Activated naive CD4-positive, alpha-beta T cell treated with anti-CD3 and anti-CD28 coated beads, Interleukin-2, amount 50 U/mL, for 72 hours (primary cell): Measurements from ENCODE around the gene FAM117B. TPM values are rescaled to one million over a fixed set of nuclear protein-coding genes. Genes with fewer than 3 reads are reported as not detected.
"Not testable (repeated sequence)": the region's sequence is repeated elsewhere in the genome, so short reads cannot be mapped to it uniquely, and the experiment has no call there.

Experiments
- ATAC-seq, 2 donors: fragments of 150-1000 bp; cut with Tn5 transposase; 2 replicates each; pipeline ENCODE4 v1.10.0; 2021; ENCODE audit warnings: mild to moderate bottlenecking in 2 of 2, moderate library complexity in 2 of 2
- DNase-seq, 2 donors: peaks; one replicate each; pipeline ENCODE4 v3.0.0; 2021 to 2022; ENCODE audit warnings: low spot score in 2 of 2
- H3K27ac Mint-ChIP-seq, 2 donors: one replicate each; pipeline ENCODE4 v1.8.0; 2022; ENCODE audit warnings: mild to moderate bottlenecking in 2 of 2, mixed read lengths in 2 of 2
- H3K36me3 Mint-ChIP-seq, 2 donors: one replicate each; pipeline ENCODE4 v1.8.0; 2022; ENCODE audit warnings: mixed read lengths in 2 of 2
- H3K9me3 Mint-ChIP-seq, 2 donors: one replicate each; pipeline ENCODE4 v1.8.0; 2022; ENCODE audit warnings: mixed read lengths in 2 of 2
- total RNA-seq, 2 donors: library from RNA; stranded (reverse); gene quantifications; one replicate each; pipeline ENCODE4 v1.2.3, GENCODE V29; 2022

FAM117B gene
- total RNA-seq, 2 donors from 2014 or later: 17.7 to 23.3 TPM

DNA sequence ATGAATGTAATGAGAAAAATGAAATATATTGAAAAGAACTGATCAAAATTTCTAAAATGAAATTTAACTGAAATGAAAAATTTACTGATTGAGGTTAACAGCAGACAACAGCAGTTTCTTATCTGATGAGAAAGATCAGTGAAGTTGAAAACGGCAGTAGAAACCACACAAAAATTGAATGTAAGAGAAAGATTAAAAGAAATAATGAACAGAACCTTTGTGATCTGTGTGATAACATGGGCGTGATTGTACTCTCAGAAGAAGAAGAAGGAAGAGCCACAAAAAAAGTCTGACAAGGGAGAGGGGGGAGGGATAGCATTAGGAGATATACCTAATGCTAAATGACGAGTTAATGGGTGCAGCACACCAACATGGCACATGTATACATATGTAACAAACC lies 45.2 kb downstream of the FAM117B start:
- DNase-seq (no peak), ATAC-seq (no peak)
- Mint-ChIP-seq H3K27ac (no peak overlapping the region), H3K9me3 (peaks cover 22 to 33% of the 10 kb centered on the region in 2 donors), H3K36me3 (peaks cover 30 to 50% of the 10 kb centered on the region in 2 donors)

DNA sequence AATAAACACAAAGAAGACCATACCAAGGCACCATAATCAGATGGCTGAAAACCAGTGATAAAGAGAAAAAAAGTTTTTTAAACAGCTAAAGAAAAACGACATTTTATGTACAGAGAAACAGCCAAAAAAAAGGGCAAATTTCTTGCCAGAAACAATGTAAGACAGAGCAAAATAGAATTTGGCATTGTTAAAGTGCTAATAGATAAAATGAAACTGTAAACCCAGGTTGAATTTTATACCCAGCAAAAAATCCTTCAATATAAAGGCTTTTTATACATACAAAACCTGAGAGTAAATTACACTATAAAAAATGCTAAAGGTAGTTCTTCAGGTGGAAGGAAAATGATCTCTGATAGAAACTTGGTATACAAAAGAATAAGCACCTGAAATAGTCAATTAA lies 45.7 kb downstream of the FAM117B start:
- Mint-ChIP-seq H3K27ac (peak overlapping the region in 1 of 2 donors; percentile 73), H3K36me3 (peaks cover 30 to 46% of the 10 kb centered on the region in 2 donors), H3K9me3 (peaks cover 19 to 33% of the 10 kb centered on the region in 2 donors)
- DNase-seq (no peak), ATAC-seq (no peak)

DNA sequence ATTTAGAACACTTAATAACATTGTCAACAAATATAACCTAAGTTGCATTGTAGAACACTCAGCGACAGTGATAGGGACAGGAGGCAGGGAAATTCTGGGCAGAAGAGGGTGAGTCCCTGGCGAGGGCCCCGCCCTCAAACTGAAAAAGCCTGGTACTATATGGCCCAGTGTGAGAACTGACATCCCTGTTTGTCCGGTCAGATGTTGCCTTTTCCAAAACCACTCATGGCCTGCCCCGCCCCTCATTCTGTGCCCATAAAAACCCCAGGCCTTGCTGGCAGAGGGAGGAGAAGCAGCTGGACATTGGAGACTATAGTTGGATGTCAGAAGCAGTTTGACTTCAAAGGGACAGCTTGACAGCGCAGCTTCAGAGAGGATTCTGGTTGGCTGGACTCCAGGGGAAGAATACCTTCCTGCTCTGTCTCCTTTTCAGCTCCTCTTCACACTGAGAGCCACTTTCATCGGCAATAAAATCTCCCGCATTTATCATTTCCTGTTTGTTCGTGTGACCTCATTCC lies 47.0 kb downstream of the FAM117B start:
- peaks cover 18 to 33% of the 10 kb centered on the region in 2 donors for H3K9me3 Mint-ChIP-seq
- ATAC-seq: no peak
- peaks cover 30 to 44% of the 10 kb centered on the region in 2 donors for H3K36me3 Mint-ChIP-seq
- H3K27ac Mint-ChIP-seq: peak overlapping the region in 1 of 2 donors; percentile 73
- DNase-seq: no peak

DNA sequence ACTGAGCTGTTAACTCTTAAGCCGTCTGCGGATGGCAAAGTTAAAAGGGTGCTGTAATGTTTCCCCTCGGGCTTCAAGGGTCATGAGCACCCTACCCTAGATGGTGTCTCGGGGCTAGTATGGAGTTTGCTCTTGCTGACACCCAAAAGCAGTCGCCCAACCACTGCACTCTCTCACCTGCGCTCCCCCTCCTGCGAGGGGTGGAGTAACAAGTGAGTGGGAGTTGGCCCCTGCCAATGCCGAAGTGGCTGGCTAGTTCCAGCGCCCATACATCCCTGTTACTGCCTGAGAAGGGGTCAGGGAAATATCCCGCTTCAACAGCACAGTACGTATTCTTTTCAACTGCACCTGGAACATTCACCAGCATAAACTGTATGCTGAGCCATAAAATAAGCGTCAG lies 47.5 kb downstream of the FAM117B start:
- no peak overlapping the region for H3K27ac Mint-ChIP-seq
- peaks cover 30 to 44% of the 10 kb centered on the region in 2 donors for H3K36me3 Mint-ChIP-seq
- H3K9me3 Mint-ChIP-seq: peaks cover 18 to 33% of the 10 kb centered on the region in 2 donors
- ATAC-seq (no peak), DNase-seq (no peak)

DNA sequence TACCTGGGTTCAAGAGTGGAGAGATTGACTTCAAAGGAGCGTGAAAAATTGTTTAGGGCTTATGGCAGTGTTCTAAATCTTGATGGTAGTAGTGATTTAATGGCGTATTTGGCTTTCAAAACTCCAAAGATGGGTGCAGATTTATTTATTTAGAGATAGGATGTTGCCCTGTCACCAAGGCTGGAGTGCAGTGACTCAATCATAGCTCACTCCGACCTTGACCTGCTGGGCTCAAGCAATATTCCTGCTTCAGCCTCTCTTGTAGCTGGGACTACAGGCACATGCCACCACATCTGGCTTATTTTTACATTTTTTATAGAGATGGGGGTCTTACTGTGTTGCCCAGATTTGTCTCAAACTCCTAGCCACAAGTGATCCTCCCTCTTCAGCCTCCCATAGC lies 52.5 kb downstream of the FAM117B start:
- H3K36me3 Mint-ChIP-seq: peaks cover 2% of the 10 kb centered on the region in 2 donors
- DNase-seq (no peak), ATAC-seq (no peak)
- no peak overlapping the region for H3K27ac Mint-ChIP-seq
- no peaks in the 10 kb centered on the region for H3K9me3 Mint-ChIP-seq

DNA sequence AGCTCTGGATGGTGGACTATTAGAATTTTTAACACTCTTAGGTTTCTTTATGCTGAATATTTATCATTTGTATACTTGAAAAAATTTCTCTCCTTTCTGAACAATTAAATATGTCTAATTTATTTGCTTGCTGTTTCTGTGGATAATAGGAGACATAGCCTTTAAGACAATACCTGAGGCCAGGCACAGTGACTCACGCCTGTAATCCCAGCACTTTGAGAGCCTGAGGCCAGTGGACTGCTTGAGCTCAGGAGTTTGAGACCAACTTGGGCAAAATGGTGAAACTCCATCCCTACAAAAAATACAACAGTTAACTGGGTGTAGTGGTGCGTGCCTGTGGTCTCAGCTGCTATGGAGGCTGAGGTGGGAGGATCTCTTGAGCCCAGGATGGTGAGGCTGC lies 54.7 kb downstream of the FAM117B start:
- ATAC-seq (no peak), DNase-seq (no peak)
- H3K36me3 Mint-ChIP-seq: peaks cover 0 to 4% of the 10 kb centered on the region in 2 donors
- peak overlapping the region; percentile 44 to 90 for H3K27ac Mint-ChIP-seq
- H3K9me3 Mint-ChIP-seq: no peaks in the 10 kb centered on the region

DNA sequence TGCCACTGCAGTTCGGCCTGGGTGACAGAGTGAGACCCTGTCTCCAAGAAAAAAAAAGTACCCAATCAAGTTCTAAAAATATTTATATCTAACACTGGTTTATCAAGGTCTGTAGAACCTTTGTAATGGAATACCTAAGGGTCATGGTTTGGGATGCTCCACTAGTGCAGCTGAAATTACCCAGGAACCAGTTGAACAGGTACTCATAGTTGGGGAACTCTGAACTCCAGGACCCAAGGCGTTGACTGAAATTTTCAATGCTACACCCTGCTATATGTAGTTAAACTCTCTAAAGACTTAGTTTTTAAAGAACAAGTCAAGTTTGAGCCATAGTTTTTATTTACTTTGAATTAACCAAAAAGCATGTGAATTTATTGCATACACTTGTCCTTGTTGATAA lies 55.1 kb downstream of the FAM117B start:
- peaks cover 0 to 4% of the 10 kb centered on the region in 2 donors for H3K36me3 Mint-ChIP-seq
- peak overlapping the region; percentile 44 to 90 for H3K27ac Mint-ChIP-seq

DNA sequence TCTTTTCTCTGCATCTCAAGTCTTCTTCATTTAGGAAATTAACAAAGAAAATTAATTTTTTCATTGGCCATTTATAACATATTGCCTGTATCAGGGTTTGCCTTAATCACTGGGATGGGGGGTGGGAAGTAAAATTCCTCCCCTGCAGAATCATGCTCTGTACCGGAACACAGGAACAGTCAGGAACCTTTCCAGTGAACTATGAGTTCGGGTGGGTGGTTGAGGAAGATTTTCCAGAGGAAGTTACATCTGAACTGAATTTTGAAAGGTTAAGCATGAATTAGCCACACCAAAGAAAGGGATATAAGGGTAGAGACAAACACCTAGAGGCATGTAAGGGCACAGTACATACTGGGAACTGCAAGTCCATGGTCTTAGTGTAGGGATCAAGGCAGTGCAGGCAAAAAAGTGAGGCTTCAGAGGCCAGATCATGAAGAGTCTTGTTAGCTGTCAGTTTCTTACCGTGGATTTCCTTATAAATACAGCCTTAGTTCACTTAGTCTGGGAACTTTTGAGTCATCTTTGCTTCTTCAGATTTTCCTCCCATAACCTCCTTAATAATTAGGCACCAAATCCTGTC lies 55.6 kb downstream of the FAM117B start:
- Mint-ChIP-seq H3K9me3 (no peaks in the 10 kb centered on the region), H3K27ac (peak overlapping the region; percentile 44 to 90), H3K36me3 (peaks cover 0 to 4% of the 10 kb centered on the region in 2 donors)
- no peak for DNase-seq
- peak; percentile 54 to 90 for ATAC-seq

More for the DNA sequence above, 55.1 kb downstream of the FAM117B start:
- H3K9me3 Mint-ChIP-seq: no peaks in the 10 kb centered on the region
- DNase-seq: no peak
- no peak for ATAC-seq

DNA sequence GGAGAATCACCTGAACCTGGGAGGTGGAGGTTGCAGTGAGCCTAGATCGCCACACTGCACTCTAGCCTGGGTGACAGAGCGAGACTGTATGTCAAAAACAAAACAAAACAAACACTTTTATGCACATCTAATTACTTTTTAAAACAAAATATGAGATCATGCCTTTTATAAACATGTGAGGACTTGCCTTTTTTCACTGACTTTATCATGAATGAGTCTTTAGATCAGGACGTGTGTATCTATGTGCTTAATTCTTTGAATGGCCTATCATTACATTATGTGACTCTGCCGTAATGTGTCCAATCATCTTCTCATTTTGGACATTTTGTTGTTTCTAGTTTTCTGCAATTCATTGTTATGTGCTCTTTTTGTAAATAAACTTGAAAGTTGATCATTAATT lies 58.7 kb downstream of the FAM117B start:
- ATAC-seq: no peak
- no peak for DNase-seq
- H3K27ac Mint-ChIP-seq: peak overlapping the region; percentile 64 to 68
- H3K9me3 Mint-ChIP-seq: no peaks in the 10 kb centered on the region
- H3K36me3 Mint-ChIP-seq: peaks cover 4 to 17% of the 10 kb centered on the region in 2 donors

DNA sequence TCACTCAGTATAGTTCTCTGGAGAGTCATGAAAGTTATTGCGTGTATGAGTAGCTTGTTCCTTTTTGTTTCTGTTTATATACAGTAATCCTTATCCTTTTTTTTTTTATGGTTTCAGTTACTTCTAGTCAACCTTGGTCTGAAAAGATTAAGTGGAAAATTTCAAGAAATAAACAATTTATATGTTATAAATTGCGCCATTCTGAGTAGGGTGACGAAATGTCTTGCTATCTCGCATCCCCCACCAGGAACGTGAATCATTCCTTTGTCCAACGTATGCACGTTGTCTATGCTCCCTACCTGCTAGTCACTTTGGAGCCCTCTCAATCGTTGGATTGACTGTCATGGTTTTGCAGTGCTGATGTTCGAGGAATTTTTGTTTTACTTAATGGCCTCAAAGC lies 60.4 kb downstream of the FAM117B start:
- H3K36me3 Mint-ChIP-seq: peaks cover 11 to 30% of the 10 kb centered on the region in 2 donors
- DNase-seq: no peak
- peaks cover 0 to 5% of the 10 kb centered on the region in 2 donors for H3K9me3 Mint-ChIP-seq
- no peak for ATAC-seq
- no peak overlapping the region for H3K27ac Mint-ChIP-seq

DNA sequence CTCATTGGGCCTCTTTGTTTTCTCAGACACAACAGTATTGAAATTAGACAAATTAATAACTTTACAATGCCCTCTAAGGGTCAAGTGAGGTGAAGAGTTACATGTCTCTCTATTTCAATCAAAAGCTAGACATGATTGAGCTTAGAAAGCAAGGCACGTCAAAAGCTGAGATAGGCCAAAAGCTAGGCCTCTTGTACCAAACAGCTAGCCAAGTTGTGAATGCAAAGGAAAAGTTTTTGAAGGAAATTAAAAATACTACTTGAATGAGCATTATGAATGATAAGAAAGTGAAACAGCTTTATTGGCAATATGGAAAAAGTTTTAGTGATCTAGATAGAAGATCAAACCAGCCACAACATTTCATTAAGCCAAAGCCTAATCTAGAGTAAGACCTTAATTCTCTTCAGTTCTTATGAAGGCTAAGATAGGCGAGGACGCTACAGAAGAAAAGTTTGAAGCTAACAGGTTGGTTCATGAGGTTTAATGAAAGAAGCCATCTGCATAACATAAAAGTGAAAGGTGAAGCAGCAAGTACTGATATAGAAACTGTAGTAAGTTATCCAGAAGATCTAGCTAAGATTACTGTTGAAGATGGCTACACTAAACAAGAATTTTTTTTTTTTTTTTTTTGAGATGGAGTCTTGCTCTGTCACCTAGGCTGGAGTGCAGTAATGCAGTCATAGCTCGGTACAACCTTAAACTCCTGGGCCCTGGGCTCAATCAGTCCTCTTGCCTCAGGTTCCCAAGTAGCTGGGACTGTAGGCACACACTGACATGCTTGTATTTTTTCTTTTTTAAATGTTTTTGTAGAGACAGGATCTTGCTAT lies 65.5 kb downstream of the FAM117B start:
- peaks cover 11 to 40% of the 10 kb centered on the region in 2 donors for H3K36me3 Mint-ChIP-seq
- ATAC-seq (peak; percentile 73 to 75), DNase-seq (no peak)
- peak overlapping the region; percentile 95 to 96 for H3K27ac Mint-ChIP-seq
- peaks cover 0 to 8% of the 10 kb centered on the region in 2 donors for H3K9me3 Mint-ChIP-seq

DNA sequence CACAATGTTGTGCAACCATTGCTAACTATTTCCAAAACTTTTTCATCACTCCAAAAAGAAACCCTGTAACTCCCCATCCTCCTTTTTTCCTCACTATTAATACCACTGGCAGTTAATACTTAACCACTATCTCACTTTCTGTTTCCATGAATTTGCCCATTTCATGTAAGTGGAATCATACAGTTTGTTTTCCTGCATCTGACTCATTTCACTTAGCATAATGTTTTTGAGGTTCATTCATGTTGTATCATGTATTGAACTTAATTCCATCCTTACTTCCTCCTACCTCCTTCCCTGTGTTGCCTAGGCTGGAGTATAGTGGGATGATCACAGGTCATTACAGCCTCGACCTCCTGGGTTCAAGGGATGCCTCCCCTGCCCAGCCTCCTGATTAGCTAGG lies 68.3 kb downstream of the FAM117B start:
- DNase-seq: no peak
- peaks cover 4 to 8% of the 10 kb centered on the region in 2 donors for H3K9me3 Mint-ChIP-seq
- ATAC-seq: peak; percentile 59 to 67
- H3K36me3 Mint-ChIP-seq: peaks cover 13 to 33% of the 10 kb centered on the region in 2 donors
- peak overlapping the region; percentile 88 to 95 for H3K27ac Mint-ChIP-seq

DNA sequence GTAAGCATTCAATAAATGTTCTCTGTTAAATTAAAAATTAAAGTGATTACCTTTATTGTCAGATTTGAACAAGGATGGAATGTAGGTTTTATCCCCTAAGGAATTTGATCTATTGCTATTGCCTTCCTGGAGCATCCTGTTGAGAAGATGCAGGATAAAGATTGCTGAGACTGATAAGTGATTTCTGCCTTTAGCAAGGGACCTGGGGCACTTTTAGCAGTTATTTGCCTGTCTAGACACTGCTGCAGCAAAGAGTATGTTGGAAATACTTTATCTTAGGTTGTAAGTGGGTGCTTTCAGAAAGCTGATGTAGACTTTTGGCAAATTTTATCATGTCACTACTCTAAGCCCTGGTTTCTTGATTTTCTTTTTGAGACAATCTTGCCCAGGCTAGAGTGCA lies 69.5 kb downstream of the FAM117B start:
- no peak for ATAC-seq
- H3K27ac Mint-ChIP-seq: peak overlapping the region; percentile 88 to 95
- peaks cover 8 to 9% of the 10 kb centered on the region in 2 donors for H3K9me3 Mint-ChIP-seq
- no peak for DNase-seq
- H3K36me3 Mint-ChIP-seq: peaks cover 13 to 35% of the 10 kb centered on the region in 2 donors

DNA sequence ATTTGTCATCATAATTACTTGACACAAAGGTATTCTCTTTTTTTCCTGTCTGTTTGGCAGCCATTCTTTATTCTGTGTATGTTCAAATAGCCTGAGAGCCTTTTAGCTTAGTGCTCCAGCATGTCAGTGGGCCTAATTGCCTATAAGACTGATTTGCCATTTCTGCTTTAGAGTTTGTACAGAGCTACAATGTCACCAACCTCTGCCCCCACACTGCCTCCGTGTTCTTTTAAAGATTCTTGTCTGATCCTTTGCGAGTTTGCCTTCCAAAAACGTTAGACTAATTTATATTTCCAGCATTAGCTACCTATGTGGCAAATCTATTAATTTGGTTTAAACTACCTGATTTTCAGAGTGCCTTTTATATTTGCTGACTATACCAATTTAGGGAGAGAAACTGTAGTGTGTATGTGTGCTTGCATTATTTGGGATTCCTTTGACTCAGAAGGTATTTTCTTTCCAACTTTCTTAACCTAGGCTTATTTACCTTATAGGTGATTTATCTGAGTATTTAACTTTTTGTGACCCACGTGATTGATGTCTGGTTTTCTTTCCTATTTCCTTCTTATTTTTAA lies 70.8 kb downstream of the FAM117B start:
- peaks cover 3 to 10% of the 10 kb centered on the region in 2 donors for H3K9me3 Mint-ChIP-seq
- no peak for DNase-seq
- H3K36me3 Mint-ChIP-seq: peaks cover 6 to 36% of the 10 kb centered on the region in 2 donors
- H3K27ac Mint-ChIP-seq: peak overlapping the region; percentile 88
- no peak for ATAC-seq

DNA sequence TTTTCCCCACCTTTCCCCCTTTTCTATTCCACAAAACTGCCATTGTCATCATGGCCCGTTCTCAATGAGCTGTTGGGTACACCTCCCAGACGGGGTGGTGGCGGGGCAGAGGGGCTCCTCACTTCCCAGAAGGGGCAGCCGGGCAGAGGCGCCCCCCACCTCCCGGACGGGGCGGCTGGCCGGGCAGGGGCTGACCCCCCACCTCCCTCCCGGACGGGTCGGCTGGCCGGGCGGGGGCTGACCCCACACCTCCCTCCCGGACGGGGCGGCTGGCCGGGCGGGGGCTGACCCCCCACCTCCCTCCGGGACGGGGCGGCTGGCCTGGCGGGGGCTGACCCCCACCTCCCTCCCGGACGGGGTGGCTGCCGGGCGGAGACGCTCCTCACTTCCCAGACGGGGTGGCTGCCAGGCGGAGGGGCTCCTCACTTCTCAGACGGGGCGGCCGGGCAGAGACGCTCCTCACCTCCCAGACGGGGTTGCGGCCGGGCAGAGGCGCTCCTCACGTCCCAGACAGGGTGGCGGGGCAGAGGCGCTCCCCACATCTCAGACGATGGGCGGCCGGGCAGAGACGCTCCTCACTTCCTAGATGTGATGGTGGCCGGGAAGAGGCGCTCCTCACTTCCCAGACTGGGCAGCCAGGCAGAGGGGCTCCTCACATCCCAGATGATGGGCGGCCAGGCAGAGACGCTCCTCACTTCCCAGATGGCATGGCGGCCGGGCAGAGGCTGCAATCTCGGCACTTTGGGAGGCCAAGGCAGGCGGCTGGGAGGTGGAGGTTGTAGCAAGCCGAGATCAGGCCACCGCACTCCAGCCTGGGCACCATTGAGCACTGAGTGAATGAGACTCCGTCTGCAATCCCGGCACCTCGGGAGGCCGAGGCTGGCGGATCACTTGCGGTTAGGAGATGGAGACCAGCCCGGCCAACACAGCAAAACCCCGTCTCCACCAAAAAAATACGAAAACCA lies 80.5 kb downstream of the FAM117B start:
- Mint-ChIP-seq H3K27ac (peak overlapping the region in 1 of 2 donors; percentile 56), H3K36me3 (peaks cover 32 to 53% of the 10 kb centered on the region in 2 donors), H3K9me3 (peaks cover 25 to 41% of the 10 kb centered on the region in 2 donors)
- ATAC-seq, DNase-seq: not testable (repeated sequence)
